DND-41 (cell line): ENCODE data around the gene VAPB.

Experiments used
- ATAC-seq: fragments of 200-7000 bp; cut with Tn5 transposase; 3 replicates; pipeline ENCODE4 v1.9.1; 2021; ENCODE audit warnings: low read depth; ENCODE audit not compliant: insufficient read depth
- DNase-seq: peaks from one replicate; pipeline ENCODE4 v3.0.0-alpha.2; 2020
- H2AFZ ChIP-seq: 2 replicates; pipeline ENCODE4 v1.6.0; 2012; ENCODE audit warnings: low read depth, low read length
- H3K27ac ChIP-seq: 2 replicates; pipeline ENCODE4 v1.5.1; 2012; ENCODE audit warnings: low read length, inconsistent platforms
- H3K27me3 ChIP-seq: fragments of 200-600 bp; sonication (generic); 2 replicates; pipeline ENCODE4 v1.6.0; 2012; ENCODE audit warnings: low read length, mild to moderate bottlenecking, inconsistent platforms; ENCODE audit not compliant: insufficient read depth, poor library complexity
- H3K36me3 ChIP-seq: 2 replicates; pipeline ENCODE4 v1.5.1; 2012; ENCODE audit warnings: low read length, inconsistent platforms; ENCODE audit not compliant: insufficient read depth
- H3K4me1 ChIP-seq: 2 replicates; pipeline ENCODE4 v1.5.1; 2012; ENCODE audit warnings: mild to moderate bottlenecking, low read length; ENCODE audit not compliant: insufficient read depth
- H3K4me2 ChIP-seq: 2 replicates; pipeline ENCODE4 v1.6.0; 2012; ENCODE audit warnings: mild to moderate bottlenecking, moderate library complexity, low read length, inconsistent platforms; ENCODE audit not compliant: insufficient read depth
- H3K4me3 ChIP-seq, 2 experiments: fragments of 200-600 bp in 1 of 2; shearing (Covaris generic) in 1 of 2; 2 replicates each; pipeline ENCODE4 v1.5.1; 2012 to 2016; ENCODE audit warnings: inconsistent platforms in 2 of 2, low read length in 2 of 2, mild to moderate bottlenecking in 2 of 2, low read depth in 1 of 2, moderate library complexity in 1 of 2
- H3K79me2 ChIP-seq: 2 replicates; pipeline ENCODE4 v1.6.0; 2012; ENCODE audit warnings: low read length, inconsistent platforms; ENCODE audit not compliant: insufficient read depth
- H3K9ac ChIP-seq: 2 replicates; pipeline ENCODE4 v1.6.0; 2012; ENCODE audit warnings: low read depth, mild to moderate bottlenecking, inconsistent platforms, low read length, moderate library complexity
- H3K9me3 ChIP-seq: 2 replicates; pipeline ENCODE4 v1.5.1; 2012; ENCODE audit warnings: low read length, moderate library complexity, mild to moderate bottlenecking, inconsistent platforms; ENCODE audit not compliant: insufficient read depth, severe bottlenecking
- H4K20me1 ChIP-seq: 2 replicates; pipeline ENCODE4 v1.6.0; 2012; ENCODE audit warnings: low read length; ENCODE audit not compliant: insufficient read depth
- CTCF ChIP-seq: IDR thresholded peaks from 2 replicates; pipeline ENCODE4 v1.5.1; 2012; ENCODE audit warnings: borderline replicate concordance, low read length, moderate library complexity, mild to moderate bottlenecking; ENCODE audit not compliant: poor library complexity, severe bottlenecking; ENCODE audit errors: extremely low read depth
- EZH2 ChIP-seq: IDR thresholded peaks from 3 replicates; pipeline ENCODE4 v1.6.1; 2012; ENCODE audit warnings: borderline replicate concordance, low read depth, mild to moderate bottlenecking, moderate library complexity, low read length, inconsistent platforms; ENCODE audit not compliant: severe bottlenecking

The VAPB gene

GRCh38 chr20:58495623-58496428 is 106.8 kb downstream of the VAPB start:
- Histone ChIP-seq H3K9me3 (no peaks in the 10 kb centered on the region), H3K4me3 (no peak overlapping the region), H3K4me1 (no peaks in the 10 kb centered on the region), H4K20me1 (no peaks in the 10 kb centered on the region), H3K27ac (no peak overlapping the region), H3K4me2 (no peak overlapping the region), H3K79me2 (no peaks in the 10 kb centered on the region), H3K36me3 (no peaks in the 10 kb centered on the region), H3K27me3 (no peaks in the 10 kb centered on the region), H2AFZ (no peak overlapping the region), H3K9ac (no peak overlapping the region)
- TF ChIP-seq EZH2, result no peak
- no peak for DNase-seq
- ATAC-seq, result no peak

- no peak for ATAC-seq
- H3K27ac ChIP-seq, result no peak overlapping the region
Measured at GRCh38 chr20:58496429-58496769, 107.4 kb downstream of the VAPB start.

GRCh38 chr20:58497076-58497641 is 108.1 kb downstream of the VAPB start:
- ATAC-seq, result no peak
- Histone ChIP-seq H3K79me2 (no peaks in the 10 kb centered on the region), H3K9ac (no peak overlapping the region), H3K9me3 (peaks cover 4% of the 10 kb centered on the region), H3K27ac (no peak overlapping the region), H3K36me3 (no peaks in the 10 kb centered on the region), H3K27me3 (no peaks in the 10 kb centered on the region), H3K4me2 (no peak overlapping the region), H3K4me3 (no peak overlapping the region), H2AFZ (no peak overlapping the region), H4K20me1 (no peaks in the 10 kb centered on the region), H3K4me1 (no peaks in the 10 kb centered on the region)
- TF ChIP-seq CTCF (no peak), EZH2 (no peak)
- no peak for DNase-seq

More at GRCh38 chr20:58496429-58496769, 107.4 kb downstream of the VAPB start:
- no peak overlapping the region for H3K4me2 ChIP-seq
- no peaks in the 10 kb centered on the region for H3K36me3 ChIP-seq
- no peaks in the 10 kb centered on the region for H3K79me2 ChIP-seq
- no peaks in the 10 kb centered on the region for H3K27me3 ChIP-seq
- TF ChIP-seq CTCF, result no peak
- TF ChIP-seq EZH2, result no peak
- no peak overlapping the region for H2AFZ ChIP-seq
- H3K4me1 ChIP-seq, result no peaks in the 10 kb centered on the region
- no peaks in the 10 kb centered on the region for H4K20me1 ChIP-seq
- no peak for DNase-seq
- peaks cover 3% of the 10 kb centered on the region for H3K9me3 ChIP-seq
- H3K9ac ChIP-seq, result no peak overlapping the region
- no peak overlapping the region for H3K4me3 ChIP-seq

GRCh38 chr20:58497724-58498469 is 108.9 kb downstream of the VAPB start:
- H3K4me2 ChIP-seq, result no peak overlapping the region
- H3K27ac ChIP-seq, result no peak overlapping the region

More at GRCh38 chr20:58497724-58498469, 108.9 kb downstream of the VAPB start:
- Histone ChIP-seq H3K27me3 (no peaks in the 10 kb centered on the region), H3K79me2 (no peaks in the 10 kb centered on the region), H3K4me1 (no peaks in the 10 kb centered on the region), H3K9ac (no peak overlapping the region), H3K4me3 (no peak overlapping the region), H2AFZ (no peak overlapping the region), H3K9me3 (peaks cover 8% of the 10 kb centered on the region), H4K20me1 (no peaks in the 10 kb centered on the region), H3K36me3 (no peaks in the 10 kb centered on the region)
- ATAC-seq (no peak), DNase-seq (no peak)
- no peak for TF ChIP-seq EZH2
- no peak for TF ChIP-seq CTCF
